NT2/D1 (cell line): ENCODE measurements around the gene TAC4.
"Not testable (repeated sequence)": the region's sequence is repeated elsewhere in the genome, so short reads cannot be mapped to it uniquely, and the experiment has no call there.

Experiments
- SUZ12 ChIP-seq: IDR thresholded peaks from 2 replicates; pipeline ENCODE4 v1.6.1; 2011; ENCODE audit not compliant: insufficient read length, insufficient read depth; ENCODE audit errors: extremely low read depth
- YY1 ChIP-seq: IDR thresholded peaks from 2 replicates; pipeline ENCODE4 v1.6.1; 2011; ENCODE audit not compliant: insufficient read length, insufficient read depth
- ZNF274 ChIP-seq: IDR thresholded peaks from 2 replicates; pipeline ENCODE4 v1.6.1; 2011; ENCODE audit warnings: mild to moderate bottlenecking, low read depth, low read length

DNA sequence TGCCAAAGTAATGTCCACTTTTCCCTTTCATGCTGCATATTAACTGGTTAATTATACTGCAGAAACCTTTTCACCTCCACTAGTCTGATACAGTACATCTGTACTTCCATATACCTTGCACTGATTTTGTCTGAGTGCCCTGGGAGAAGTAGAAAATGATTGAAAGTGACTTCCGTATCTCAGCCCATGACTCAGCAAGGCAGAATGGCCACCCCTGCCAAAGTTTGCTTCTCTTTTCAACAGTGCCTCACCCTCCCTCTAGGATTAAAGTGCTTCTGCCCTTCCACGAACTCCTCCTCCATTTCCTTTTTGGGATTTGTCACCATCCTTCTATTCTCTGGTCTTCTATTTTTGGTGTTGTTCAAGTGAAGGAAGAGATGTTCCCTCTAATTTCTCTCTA is 19.5 kb downstream of the TAC4 start:
- TF ChIP-seq ZNF274, YY1, SUZ12: not testable (repeated sequence)
